ENCODE measurements around the gene SGIP1. TPM values are rescaled to one million over a fixed set of nuclear protein-coding genes. Genes with fewer than 3 reads are reported as not detected.
A peak's percentile ranks its signal among the peaks of the same experiment; 100 is the strongest.

The SGIP1 gene
- polyA plus RNA-seq, 1 of the 3 experiments (the other 2 are of a cell fraction): 15.5 TPM

DNA sequence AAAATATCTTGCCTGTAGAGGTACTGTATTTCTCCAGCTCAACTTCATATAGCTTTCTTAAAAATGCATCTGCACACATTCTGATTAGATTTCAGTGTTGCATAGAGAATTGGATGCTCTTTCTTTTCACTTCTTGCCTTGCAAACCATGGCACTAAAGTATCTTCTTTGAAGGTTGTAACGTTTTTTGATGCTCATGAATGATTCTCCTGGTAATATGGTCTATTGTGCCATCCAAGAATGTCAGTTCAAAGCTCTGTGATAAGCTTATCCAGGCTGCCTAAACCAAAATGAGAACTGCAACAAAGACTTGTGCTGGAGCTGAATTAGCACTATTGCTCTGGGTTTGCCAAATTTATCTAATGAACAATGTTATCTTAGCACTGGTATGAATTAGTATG, 1.9 kb downstream of the SGIP1 start:
- 5% methylated on average over 1 of the region's 1 CpG for WGBS (ENCODE audit: low lambda C conversion rate)
- TF ChIP-seq, protein P1, sequence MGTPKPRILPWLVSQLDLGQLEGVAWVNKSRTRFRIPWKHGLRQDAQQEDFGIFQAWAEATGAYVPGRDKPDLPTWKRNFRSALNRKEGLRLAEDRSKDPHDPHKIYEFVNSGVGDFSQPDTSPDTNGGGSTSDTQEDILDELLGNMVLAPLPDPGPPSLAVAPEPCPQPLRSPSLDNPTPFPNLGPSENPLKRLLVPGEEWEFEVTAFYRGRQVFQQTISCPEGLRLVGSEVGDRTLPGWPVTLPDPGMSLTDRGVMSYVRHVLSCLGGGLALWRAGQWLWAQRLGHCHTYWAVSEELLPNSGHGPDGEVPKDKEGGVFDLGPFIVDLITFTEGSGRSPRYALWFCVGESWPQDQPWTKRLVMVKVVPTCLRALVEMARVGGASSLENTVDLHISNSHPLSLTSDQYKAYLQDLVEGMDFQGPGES (IDR thresholded peaks at IDR 0.05; ENCODE audit: low read depth, low read length): no peak
- TF ChIP-seq CHD2 (IDR thresholded peaks at IDR 0.05; ENCODE audit: low read length, partially characterized antibody): no peak
- TF ChIP-seq MEF2A (IDR thresholded peaks at IDR 0.05; ENCODE audit: borderline replicate concordance, low read depth): no peak
- TF ChIP-seq, protein P2, sequence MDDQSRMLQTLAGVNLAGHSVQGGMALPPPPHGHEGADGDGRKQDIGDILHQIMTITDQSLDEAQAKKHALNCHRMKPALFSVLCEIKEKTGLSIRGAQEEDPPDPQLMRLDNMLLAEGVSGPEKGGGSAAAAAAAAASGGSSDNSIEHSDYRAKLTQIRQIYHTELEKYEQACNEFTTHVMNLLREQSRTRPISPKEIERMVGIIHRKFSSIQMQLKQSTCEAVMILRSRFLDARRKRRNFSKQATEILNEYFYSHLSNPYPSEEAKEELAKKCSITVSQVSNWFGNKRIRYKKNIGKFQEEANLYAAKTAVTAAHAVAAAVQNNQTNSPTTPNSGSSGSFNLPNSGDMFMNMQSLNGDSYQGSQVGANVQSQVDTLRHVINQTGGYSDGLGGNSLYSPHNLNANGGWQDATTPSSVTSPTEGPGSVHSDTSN (IDR thresholded peaks at IDR 0.05): no peak
- no peak for TF ChIP-seq TAF1 (IDR thresholded peaks at IDR 0.05; ENCODE audit: borderline replicate concordance, low read depth, low read length)
- TF ChIP-seq POLR2AphosphoS5 (IDR thresholded peaks at IDR 0.05; ENCODE audit: low read depth, low read length): no peak
- TF ChIP-seq ELF1 (IDR thresholded peaks at IDR 0.05): no peak
- no peak for TF ChIP-seq SIN3A (IDR thresholded peaks at IDR 0.05; ENCODE audit: borderline replicate concordance, low read depth, low read length)
- TF ChIP-seq RAD21 (IDR thresholded peaks at IDR 0.05; ENCODE audit: low read length): no peak
- no peak for TF ChIP-seq EZH2phosphoT487 (IDR thresholded peaks at IDR 0.05; ENCODE audit: borderline replicate concordance, low read depth)
- no peak for TF ChIP-seq RXRA (IDR thresholded peaks at IDR 0.05; ENCODE audit: borderline replicate concordance, low read depth)
- TF ChIP-seq, protein P3, sequence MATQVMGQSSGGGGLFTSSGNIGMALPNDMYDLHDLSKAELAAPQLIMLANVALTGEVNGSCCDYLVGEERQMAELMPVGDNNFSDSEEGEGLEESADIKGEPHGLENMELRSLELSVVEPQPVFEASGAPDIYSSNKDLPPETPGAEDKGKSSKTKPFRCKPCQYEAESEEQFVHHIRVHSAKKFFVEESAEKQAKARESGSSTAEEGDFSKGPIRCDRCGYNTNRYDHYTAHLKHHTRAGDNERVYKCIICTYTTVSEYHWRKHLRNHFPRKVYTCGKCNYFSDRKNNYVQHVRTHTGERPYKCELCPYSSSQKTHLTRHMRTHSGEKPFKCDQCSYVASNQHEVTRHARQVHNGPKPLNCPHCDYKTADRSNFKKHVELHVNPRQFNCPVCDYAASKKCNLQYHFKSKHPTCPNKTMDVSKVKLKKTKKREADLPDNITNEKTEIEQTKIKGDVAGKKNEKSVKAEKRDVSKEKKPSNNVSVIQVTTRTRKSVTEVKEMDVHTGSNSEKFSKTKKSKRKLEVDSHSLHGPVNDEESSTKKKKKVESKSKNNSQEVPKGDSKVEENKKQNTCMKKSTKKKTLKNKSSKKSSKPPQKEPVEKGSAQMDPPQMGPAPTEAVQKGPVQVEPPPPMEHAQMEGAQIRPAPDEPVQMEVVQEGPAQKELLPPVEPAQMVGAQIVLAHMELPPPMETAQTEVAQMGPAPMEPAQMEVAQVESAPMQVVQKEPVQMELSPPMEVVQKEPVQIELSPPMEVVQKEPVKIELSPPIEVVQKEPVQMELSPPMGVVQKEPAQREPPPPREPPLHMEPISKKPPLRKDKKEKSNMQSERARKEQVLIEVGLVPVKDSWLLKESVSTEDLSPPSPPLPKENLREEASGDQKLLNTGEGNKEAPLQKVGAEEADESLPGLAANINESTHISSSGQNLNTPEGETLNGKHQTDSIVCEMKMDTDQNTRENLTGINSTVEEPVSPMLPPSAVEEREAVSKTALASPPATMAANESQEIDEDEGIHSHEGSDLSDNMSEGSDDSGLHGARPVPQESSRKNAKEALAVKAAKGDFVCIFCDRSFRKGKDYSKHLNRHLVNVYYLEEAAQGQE (IDR thresholded peaks at IDR 0.05; ENCODE audit: low read depth, low read length): no peak
- TF ChIP-seq, protein P4, sequence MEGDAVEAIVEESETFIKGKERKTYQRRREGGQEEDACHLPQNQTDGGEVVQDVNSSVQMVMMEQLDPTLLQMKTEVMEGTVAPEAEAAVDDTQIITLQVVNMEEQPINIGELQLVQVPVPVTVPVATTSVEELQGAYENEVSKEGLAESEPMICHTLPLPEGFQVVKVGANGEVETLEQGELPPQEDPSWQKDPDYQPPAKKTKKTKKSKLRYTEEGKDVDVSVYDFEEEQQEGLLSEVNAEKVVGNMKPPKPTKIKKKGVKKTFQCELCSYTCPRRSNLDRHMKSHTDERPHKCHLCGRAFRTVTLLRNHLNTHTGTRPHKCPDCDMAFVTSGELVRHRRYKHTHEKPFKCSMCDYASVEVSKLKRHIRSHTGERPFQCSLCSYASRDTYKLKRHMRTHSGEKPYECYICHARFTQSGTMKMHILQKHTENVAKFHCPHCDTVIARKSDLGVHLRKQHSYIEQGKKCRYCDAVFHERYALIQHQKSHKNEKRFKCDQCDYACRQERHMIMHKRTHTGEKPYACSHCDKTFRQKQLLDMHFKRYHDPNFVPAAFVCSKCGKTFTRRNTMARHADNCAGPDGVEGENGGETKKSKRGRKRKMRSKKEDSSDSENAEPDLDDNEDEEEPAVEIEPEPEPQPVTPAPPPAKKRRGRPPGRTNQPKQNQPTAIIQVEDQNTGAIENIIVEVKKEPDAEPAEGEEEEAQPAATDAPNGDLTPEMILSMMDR (IDR thresholded peaks at IDR 0.05): no peak
- TF ChIP-seq GABPA (IDR thresholded peaks at IDR 0.05; ENCODE audit: low read depth): no peak
- Histone ChIP-seq H3K4me3 (ENCODE audit: low read depth in 2 of 2, low read length in 1 of 2) (peak overlapping the region; percentile 75 to 88; a peak in 3 of 4 replicates), H4K20me1 (ENCODE audit: insufficient read depth) (no peaks in the 10 kb centered on the region), H3K79me2 (ENCODE audit: insufficient read depth) (peaks cover 68% of the 10 kb centered on the region), H3K27ac (ENCODE audit: low read depth in 2 of 2, low read length in 1 of 2) (peak overlapping the region; percentile 60 to 86; a peak in 3 of 4 replicates), H3K9me3 (no peaks in the 10 kb centered on the region), H3K4me1 (ENCODE audit: control insufficient read depth in 1 of 2, insufficient read depth in 2 of 2, low read depth in 1 of 2, low read length in 1 of 2) (peaks cover 11 to 26% of the 10 kb centered on the region in 2 experiments), H3K9ac (peak overlapping the region; percentile 67; the same call in 1 of the 2 replicates), H3K9me2 (no peaks in the 10 kb centered on the region), H3K4me2 (peak overlapping the region; percentile 93), H3K36me3 (replicated peaks in 1 of 2; ENCODE audit: control insufficient read depth in 1 of 2, insufficient read depth in 2 of 2, low read length in 1 of 2) (peaks cover 0 to 4% of the 10 kb centered on the region in 2 experiments), H2AFZ (ENCODE audit: low read depth) (peak overlapping the region; percentile 94; the same call in 1 of the 2 replicates), H3K27me3 (ENCODE audit: insufficient read depth) (no peaks in the 10 kb centered on the region), H3F3A (replicated peaks; ENCODE audit: insufficient read depth) (peaks cover 14% of the 10 kb centered on the region)
- no peak for DNase-seq
- ChIA-PET CTCF (interaction anchor here (0.7 to 1.8 kb wide), 5 partner anchors 13 to 190 kb away, joined by 3 to 12 read pairs (median 4); no protein-coding TSS in a partner anchor), POLR2A (no interaction called here)

All from SK-N-SH (cell line).